Measurements from ENCODE around the gene C2CD4B.

C2CD4B gene

DNA sequence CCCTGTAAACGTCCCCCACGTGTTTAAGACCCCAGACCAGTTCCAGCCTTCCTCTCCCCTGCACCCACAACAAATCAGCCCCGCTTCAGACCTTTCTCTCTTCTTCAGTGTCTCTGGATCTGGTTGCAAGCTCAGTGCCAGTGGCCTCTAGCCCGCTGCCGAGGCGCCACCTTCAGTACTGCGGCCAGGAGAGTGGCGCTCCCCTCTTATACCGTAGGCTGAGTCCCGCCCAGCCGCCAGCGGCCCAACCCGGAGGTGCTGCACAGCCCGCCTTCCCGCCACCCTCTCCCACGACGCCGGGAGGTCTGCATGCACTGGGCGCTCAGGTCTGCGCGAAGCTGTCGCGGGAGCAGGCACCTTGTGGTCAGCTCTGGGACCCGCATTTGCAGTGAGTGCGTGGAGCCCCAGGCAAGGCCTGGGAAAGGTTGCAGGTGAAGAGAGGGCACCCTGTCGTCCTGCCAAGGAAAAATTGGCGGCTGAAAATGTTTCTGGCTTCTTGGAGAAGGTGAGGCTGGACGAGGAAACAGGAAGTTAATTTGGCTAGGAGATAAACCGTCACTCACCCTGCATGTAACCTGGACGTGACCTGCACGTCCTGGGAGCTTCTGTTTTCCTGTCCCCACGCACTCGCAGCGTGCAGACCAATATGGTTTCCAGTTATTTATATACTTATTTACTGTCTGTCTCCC lies at the start of gene C2CD4B:
Gene C2CD4B (minus strand): TSS at position 182 of the 689 bp plus-strand sequence. CDS start 301 bp downstream, outside the sequence.
- DNase-seq (ENCODE audit: low read depth in 1 of 2, low spot score in 1 of 2): no peak

- no peak for DNase-seq (ENCODE audit: low read depth in 1 of 2, low spot score in 1 of 2)
Observed at GRCh38 chr15:62212741-62213140, 47.7 kb upstream of the C2CD4B start.

GRCh38 chr15:62211348-62211747 lies 46.3 kb upstream of the C2CD4B start:
- DNase-seq (ENCODE audit: low read depth in 1 of 2, low spot score in 1 of 2): no peak

GRCh38 chr15:62209821-62210220 lies 44.7 kb upstream of the C2CD4B start:
- DNase-seq (ENCODE audit: low read depth in 1 of 2, low spot score in 1 of 2): no peak

GRCh38 chr15:62209322-62209721 lies 44.2 kb upstream of the C2CD4B start:
- DNase-seq (ENCODE audit: low read depth in 1 of 2, low spot score in 1 of 2): no peak

DNA sequence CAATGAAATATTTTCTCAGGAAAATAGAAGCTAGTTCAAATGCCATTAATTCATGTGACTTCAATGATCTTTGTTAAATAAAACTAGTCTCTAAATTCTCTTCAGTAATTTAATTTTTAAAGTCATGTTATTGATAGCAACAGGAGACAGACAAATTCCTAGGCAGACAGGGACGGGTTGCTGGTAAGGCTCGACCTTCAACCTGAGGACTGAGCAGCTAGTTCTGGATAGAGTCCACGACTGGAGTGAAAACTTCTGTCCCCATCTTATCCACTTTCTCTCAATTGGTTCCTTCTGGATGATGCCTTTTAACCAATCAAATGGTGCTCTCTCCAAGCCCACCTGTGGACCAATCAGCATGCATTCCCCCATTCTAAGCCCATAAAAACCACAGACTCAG lies 43.8 kb upstream of the C2CD4B start:
- DNase-seq (ENCODE audit: low read depth in 1 of 2, low spot score in 1 of 2): no peak

DNA sequence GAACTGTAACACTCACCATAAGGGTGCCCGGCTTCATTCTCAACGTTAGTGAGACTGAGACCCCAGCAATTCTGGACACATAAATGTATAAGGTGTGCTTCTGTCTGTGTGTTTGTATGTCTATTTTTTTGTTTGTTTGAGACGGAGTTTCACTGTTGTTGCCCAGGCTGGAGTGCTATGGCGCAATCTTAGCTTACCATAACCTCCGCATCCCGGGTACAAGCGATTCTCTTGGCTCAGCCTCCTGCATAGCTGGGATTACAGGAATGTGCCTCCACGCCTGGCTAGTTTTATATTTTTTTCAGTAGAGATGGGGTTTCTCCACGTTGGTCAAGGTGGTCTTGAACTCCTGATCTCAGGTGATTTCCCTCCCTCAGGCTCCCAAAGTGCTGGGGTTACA lies 43.3 kb upstream of the C2CD4B start:
- DNase-seq (ENCODE audit: low read depth in 1 of 2, low spot score in 1 of 2): no peak

GRCh38 chr15:62190675-62191074 lies 25.6 kb upstream of the C2CD4B start:
- DNase-seq (ENCODE audit: low read depth in 1 of 2, low spot score in 1 of 2): no peak

DNA sequence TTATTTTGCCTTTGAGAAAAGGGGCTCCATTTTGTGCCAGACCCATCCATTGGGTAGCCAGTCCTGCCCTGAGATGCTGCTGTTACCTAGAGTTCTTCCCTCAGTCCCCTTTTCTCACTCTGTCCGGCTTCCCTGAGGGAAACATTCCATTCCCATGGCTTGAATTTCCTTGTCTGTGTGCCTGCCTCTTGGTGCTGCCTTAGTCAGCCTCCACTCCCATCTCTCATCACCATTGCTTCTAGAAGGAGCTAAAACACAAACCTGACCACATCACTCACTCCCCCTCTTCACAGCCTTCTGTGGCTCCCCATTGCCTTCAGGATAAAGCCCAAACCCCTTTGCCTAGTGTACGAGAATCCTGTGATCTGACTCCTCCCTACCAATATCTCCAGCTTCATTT lies 25.2 kb upstream of the C2CD4B start:
- no peak for DNase-seq (ENCODE audit: low read depth in 1 of 2, low spot score in 1 of 2)

DNA sequence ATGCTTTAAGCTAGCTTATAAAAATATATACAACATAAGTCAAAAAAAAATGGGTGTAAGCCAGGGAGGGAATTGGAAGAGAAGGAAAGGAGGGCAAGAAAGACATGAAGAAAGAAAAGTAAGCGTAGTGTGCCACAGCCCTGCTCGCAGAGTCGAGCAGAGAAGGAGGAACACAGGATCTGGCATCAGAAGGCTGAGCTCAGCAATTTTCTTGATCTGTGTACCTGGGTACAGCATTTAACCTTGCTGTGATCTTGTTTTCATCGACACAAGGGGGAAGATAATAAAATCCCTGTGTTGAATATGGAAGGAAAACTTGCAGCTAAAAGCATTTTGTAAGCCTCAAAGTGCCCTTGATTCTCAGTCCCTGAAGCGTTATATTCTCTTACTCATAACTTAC lies 23.7 kb upstream of the C2CD4B start:
- DNase-seq (ENCODE audit: low read depth in 1 of 2, low spot score in 1 of 2): no peak

GRCh38 chr15:62187910-62188309 lies 22.8 kb upstream of the C2CD4B start:
- DNase-seq (ENCODE audit: low read depth in 1 of 2, low spot score in 1 of 2): no peak

- no peak for DNase-seq (ENCODE audit: low read depth in 1 of 2, low spot score in 1 of 2)
Observed at GRCh38 chr15:62187425-62187824, 22.3 kb upstream of the C2CD4B start.

GRCh38 chr15:62186578-62186977 lies 21.5 kb upstream of the C2CD4B start:
- DNase-seq (ENCODE audit: low read depth in 1 of 2, low spot score in 1 of 2): no peak

- no peak for DNase-seq (ENCODE audit: low read depth in 1 of 2, low spot score in 1 of 2)
Observed at GRCh38 chr15:62183130-62183529, 18.0 kb upstream of the C2CD4B start.

DNA sequence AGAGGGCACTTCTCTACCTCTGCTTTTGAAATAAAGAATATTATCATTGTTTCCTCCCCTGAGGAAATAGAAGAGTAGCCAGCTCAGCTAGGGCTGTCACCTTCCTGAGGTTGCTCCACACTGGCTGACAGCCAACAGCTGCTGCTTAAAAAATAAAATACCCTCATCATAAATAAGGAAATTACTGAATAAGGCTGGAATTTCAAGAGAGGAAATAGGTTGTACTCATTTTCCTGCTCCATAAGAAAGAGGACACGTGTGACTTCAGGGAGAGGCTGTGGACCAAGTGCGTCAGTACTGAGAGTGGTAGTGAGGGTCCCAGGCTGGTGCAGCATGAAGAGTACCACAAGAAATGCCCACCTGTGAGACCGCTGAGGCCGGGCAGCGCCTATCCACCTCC lies 8.1 kb upstream of the C2CD4B start:
- no peak for DNase-seq (ENCODE audit: low read depth in 1 of 2, low spot score in 1 of 2)

GRCh38 chr15:62171882-62172281 lies 6.8 kb upstream of the C2CD4B start:
- DNase-seq (ENCODE audit: low read depth in 1 of 2, low spot score in 1 of 2): no peak

DNA sequence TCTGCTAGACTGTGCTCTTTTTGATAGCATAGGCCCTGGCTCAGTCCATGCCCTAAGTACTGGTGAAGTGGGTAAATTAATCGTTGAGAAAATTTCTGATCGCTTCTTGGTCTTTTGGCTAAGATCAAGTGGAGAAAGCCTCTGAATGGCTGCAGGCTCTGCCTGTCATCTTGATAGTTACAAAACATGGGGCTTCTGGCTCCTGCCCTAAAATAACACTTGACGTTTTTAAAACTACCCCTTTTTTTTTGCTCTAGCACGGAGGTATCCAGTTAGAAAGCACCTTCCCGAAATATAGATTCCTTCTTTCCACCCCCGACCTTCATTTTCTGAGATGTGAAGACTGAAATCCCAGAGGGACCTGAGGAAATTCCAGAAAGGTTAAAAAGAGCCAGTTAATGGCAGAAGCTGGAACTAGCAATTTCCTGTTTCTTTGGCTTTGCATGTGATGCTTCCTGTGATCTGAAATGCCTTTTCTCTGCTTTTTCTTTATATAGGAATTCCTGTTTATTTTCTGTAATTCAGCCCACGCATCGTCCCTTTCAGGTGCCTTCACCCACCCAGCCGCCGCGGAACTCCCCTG lies 799 bp upstream of the C2CD4B start:
- DNase-seq (ENCODE audit: low read depth in 1 of 2, low spot score in 1 of 2): no peak

DNA sequence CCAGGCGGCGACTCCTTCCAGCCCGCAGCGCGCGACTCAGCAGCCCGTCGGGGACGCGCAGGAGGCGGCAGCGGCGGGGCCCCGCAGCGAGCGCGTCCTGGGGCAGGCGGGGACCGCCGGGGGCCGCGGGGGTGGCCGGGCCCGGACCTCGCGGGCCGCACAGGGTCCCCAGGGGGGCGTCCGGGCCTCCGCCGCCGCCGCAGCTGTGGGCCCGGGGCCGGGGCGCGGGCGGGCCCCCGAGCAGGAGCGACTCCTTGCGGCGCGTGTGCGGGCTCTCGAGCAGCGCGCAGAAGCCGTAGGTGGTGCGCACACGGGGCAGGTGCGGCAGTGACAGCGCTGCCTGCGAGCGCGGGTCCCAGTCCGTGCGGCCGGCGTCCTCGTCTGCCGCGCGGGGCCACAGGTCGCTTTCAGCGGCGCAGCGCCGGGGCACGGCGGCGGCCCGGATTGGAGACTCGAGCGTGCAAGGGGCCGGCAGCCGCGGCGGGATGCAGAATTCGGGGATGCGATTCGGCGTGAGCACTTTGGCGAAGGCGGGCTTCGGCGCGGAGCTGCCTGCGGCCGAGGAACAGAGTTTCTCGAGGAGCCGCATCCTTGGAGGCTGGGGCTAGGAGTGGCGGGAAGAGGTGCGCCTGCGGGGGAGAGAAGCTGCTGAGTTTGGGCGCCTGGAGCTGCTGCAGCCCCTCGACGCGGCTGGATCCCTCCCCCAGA lies 535 bp downstream of the C2CD4B start:
- DNase-seq (ENCODE audit: low read depth in 1 of 2, low spot score in 1 of 2): no peak

DNA sequence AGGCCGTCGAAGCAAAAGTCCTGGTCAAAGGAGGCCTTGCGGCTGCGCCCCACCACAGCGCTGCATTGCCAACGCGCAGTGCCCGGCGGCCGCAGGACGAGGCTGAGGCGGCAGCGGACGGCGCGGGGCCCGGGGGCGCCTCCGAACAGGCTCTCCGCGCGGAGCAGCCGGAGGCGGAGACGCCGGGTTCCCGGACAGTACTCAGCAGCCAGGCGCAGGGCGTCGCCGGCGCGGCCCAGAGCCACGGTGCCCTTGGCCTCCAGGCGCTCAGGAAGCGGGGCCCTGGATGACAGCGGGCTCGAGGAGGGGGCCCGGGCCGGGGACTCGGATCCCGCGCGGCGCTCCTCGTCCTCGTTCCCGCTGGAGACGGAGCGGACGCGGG lies 1.1 kb downstream of the C2CD4B start:
- DNase-seq (ENCODE audit: low read depth in 1 of 2, low spot score in 1 of 2): no peak

GRCh38 chr15:62163397-62164013 lies 1.6 kb downstream of the C2CD4B start:
- DNase-seq (ENCODE audit: low read depth in 1 of 2, low spot score in 1 of 2): no peak

GRCh38 chr15:62153228-62153627 lies 11.9 kb downstream of the C2CD4B start:
- DNase-seq (ENCODE audit: low read depth in 1 of 2, low spot score in 1 of 2): no peak

GRCh38 chr15:62150445-62150844 lies 14.6 kb downstream of the C2CD4B start:
- no peak for DNase-seq (ENCODE audit: low read depth in 1 of 2, low spot score in 1 of 2)
